Ovary (tissue), 3 donors: ENCODE results near the gene DRD4.

Source experiments
- POLR2A ChIP-seq: fragments of 450-650 bp; IDR thresholded peaks from one replicate; pipeline ENCODE4 v1.6.1; 2017; ENCODE audit warnings: antibody characterized with exemption, mild to moderate bottlenecking, moderate library complexity
- TF ChIP-seq, protein P1 (sequence below), 3 donors: fragments of 450-650 bp in 2 of 3; fragments of 200-600 bp in 1 of 3; IDR thresholded peaks; one replicate each; pipeline versions ENCODE4 v1.5.1 to v1.8.0; 2016 to 2022; ENCODE audit warnings: antibody characterized with exemption in 3 of 3, mild to moderate bottlenecking in 1 of 3
- donor health status: DM: no; HTN: no; CAD: no.

DNA sequence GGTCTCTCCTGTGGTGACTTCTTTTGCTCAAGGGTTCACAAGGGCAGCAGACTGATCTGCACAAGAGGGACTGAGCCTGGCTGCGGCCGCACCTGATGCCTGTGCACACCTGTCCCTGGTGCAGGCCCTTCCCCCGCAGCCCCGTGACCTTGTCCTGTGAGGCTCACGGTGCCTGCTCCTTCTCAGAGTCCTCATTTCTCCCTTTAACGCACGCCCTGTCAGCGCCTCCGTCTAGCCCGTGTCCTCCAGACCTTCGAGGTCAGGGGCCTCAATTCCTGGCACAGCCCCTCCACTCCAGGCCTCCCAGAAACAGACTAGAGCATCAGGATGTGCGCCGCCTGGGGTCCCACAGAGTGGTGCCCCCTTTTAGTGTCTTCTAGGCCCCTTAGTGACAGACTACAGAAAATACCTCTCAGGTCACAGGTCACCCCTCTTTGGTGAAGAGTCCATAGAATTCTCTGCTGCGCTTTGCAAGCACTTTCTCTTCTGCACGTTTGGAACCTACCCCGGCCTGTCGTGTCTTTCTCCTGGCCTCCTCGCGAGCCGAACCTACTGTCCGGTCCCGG is 1.0 kb upstream of the DRD4 start:
- TF ChIP-seq, protein P1, sequence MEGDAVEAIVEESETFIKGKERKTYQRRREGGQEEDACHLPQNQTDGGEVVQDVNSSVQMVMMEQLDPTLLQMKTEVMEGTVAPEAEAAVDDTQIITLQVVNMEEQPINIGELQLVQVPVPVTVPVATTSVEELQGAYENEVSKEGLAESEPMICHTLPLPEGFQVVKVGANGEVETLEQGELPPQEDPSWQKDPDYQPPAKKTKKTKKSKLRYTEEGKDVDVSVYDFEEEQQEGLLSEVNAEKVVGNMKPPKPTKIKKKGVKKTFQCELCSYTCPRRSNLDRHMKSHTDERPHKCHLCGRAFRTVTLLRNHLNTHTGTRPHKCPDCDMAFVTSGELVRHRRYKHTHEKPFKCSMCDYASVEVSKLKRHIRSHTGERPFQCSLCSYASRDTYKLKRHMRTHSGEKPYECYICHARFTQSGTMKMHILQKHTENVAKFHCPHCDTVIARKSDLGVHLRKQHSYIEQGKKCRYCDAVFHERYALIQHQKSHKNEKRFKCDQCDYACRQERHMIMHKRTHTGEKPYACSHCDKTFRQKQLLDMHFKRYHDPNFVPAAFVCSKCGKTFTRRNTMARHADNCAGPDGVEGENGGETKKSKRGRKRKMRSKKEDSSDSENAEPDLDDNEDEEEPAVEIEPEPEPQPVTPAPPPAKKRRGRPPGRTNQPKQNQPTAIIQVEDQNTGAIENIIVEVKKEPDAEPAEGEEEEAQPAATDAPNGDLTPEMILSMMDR (IDR thresholded peaks at IDR 0.05): no peak
- no peak for TF ChIP-seq POLR2A
